Germinal center (tissue), 1 donor: ENCODE results near the gene STARD7.
"Not testable (repeated sequence)": the region's sequence is repeated elsewhere in the genome, so short reads cannot be mapped to it uniquely, and the experiment has no call there.

ENCODE experiments used
- DNase-seq: peaks from one replicate; pipeline ENCODE4 v3.0.0; 2012; ENCODE audit warnings: mixed read lengths, low spot score

STARD7 gene

GRCh38 chr2:96148410-96149217 is 60.0 kb downstream of the STARD7 start:
- peak; percentile 85 for DNase-seq

GRCh38 chr2:96147593-96148201 is 60.9 kb downstream of the STARD7 start:
- DNase-seq: no peak

DNA sequence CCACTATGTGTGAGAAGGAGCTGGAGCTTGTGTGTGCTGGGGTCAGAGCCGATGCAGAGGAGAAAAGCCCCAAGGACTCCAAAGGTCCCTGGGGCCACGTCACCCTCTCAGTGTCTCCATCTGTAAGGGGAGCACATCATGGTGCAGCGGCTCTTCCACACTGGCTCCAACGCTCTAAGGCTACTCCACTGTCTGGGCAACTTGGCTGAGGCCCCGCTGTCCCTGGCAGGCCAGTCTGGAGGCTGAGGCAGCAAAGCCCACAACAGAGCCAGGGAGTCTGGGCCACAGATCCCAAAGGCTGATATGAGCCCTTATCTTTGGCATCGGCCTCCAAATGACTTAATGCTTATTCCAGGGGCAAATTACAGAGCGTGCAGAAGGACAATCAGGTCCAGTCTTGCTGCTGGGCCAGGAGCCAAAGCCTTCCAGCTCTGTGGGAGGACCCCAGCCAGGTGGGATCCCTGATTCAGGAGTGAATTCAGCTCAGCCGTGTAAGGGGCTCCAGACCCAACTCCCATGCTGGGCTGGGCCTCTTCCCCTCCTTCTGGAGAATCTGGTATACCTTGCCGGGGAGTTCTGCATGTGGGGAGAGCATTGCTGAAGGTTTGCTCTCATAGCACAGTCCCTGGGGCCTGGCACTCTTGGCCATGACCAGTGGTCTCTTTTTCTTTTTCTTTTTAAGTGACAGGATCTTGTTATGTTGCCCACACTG is 61.6 kb downstream of the STARD7 start:
- no peak for DNase-seq

GRCh38 chr2:96146153-96146880 is 62.3 kb downstream of the STARD7 start:
- peak; percentile 84 for DNase-seq

GRCh38 chr2:96145848-96146152 is 62.8 kb downstream of the STARD7 start:
- no peak for DNase-seq

GRCh38 chr2:96145036-96145847 is 63.4 kb downstream of the STARD7 start, which contains the start of gene DUSP2:
Gene DUSP2, minus strand, starts transcription at chr2:96145440. Its CDS starts 86 bp downstream, at chr2:96145354.
- peak; percentile 94 for DNase-seq

DNA sequence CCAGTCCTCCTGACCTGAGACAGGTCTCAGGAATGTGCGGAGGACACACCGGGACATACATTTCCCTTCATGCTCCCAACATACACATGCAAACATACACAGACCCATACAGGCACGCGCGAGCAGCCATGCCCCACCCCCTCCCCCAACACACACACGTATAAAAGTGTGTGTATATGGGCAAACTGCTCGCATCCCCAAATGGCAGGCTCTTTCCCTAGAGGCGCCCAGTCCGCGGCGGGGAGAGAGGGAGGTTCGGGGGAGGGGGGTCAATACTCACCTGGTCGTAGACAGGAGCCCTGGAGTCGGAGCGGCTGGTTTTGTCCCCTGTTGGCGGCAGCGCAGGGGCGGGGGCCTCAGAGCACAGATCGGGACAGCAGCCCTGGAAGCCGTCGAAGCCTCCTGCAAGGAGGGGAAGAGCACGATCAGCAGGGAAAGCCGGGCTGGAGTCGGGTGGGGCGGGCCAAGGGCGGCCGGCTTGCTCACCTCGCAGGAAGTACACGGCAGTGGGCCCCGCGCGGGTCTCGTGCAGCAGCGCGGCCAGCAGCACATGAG is 64.1 kb downstream of the STARD7 start:
- peak; percentile 34 for DNase-seq

- peak; percentile 61 for DNase-seq
Observed at GRCh38 chr2:96143848-96144480, 64.7 kb downstream of the STARD7 start.

- no peak for DNase-seq
Observed at GRCh38 chr2:96143231-96143847, 65.3 kb downstream of the STARD7 start.

DNA sequence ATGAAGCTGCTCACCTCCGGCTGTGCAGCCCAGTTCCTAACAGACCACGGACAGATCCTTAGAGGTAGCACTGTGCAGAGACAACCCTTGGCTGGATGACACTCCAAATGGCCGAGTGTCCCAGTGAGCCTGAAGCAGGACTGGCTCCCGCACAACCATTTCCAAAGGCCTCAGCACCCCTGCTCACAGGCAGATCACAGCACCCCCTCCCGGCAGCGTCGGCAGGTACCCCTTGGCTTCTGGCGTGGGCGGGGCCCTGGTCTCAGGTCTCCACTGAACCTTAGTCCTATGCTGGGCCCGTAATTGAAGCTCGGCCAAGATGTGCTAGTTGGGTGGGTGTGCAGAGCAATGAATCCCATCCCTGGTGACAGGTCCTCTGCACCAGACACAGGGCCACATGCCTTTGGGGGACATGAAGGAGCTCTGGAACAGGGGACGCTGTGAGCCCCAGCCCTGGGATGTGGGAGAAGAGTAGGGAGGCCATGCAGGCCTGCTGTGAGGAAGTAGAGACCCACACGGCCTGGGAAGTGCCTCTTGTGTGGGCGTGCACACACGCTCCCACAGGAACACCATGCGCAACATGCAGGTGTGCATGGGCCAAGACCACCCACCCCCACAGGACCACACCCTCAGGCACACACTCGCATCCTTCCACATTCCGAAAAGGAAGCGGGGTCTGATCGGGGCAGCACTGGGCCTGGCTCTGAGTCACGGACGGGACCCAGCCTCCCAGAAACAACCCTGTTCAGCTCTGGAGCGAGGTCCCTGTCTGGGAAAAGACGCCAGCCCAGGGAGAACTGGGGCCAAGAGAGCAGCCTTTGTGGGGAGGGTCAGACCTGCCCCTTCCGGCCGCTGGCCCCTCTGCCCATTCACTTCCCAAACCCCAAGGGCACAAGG is 66.2 kb downstream of the STARD7 start:
- peak; percentile 67 for DNase-seq

- not testable (repeated sequence) for DNase-seq
Observed at GRCh38 chr2:96141624-96141967, 67.0 kb downstream of the STARD7 start.

DNA sequence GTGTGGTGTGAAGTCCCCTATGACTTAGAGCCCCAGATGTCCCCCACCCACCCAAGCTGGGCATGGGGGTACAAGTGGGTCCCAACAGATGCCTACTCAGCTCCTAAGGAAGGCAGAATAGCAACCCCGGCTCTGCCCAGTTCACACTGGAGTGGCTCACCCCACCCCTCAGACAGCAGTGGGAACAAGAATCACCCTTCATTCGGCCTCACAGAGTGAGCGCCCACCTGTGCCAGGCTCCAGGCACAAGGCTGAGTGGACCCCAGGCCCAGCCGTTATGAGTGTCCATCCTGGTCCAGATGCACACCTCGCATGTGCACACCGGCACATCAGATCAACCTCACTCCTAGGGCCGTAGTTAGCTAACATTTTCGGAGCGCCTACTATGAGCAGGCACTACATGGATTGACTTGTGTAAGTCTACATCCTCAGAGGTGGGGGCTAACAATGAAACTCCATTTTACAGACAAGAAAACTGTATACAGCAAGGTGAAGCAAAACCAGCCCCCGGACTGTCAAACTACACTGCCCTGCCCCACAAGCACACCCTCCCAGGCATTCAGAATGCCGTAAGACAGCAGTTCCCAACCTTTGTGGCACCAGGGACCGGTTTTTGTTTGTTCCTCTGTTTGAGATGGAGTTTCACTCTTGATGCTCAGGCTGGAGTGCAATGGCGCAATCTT is 67.5 kb downstream of the STARD7 start:
- no peak for DNase-seq

DNA sequence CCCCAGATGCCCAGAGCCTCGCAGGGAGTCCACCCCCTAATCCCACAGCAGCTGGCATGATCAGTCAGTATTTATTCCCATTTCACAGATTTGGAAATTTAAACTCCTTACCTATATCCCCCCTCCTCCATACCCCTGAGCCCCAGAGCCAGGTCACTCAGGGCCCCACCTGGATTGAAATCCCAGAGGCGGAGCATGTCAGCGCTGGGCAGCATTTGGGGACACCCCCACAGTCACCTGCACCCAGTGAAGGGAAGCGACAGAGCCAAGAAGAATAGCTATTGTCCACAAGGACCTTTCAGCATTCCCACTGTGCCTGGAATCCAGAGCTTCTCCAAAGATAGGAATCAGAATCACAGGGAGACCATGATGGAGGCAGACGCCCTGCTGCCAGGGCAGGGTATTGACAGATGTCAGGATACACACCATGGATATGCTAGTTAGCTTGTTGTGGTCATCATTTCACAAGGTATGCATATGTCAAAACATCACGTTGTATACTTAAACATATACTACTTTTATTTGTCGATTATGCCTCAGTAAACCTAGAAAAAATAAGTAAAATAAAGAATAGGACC is 69.4 kb downstream of the STARD7 start:
- no peak for DNase-seq

- peak; percentile 69 for DNase-seq
Observed at GRCh38 chr2:96138179-96139145, 70.2 kb downstream of the STARD7 start, which contains the start of gene ASTL. Gene ASTL, minus strand, starts transcription at chr2:96138502. Its CDS starts 66 bp downstream, at chr2:96138436.

DNA sequence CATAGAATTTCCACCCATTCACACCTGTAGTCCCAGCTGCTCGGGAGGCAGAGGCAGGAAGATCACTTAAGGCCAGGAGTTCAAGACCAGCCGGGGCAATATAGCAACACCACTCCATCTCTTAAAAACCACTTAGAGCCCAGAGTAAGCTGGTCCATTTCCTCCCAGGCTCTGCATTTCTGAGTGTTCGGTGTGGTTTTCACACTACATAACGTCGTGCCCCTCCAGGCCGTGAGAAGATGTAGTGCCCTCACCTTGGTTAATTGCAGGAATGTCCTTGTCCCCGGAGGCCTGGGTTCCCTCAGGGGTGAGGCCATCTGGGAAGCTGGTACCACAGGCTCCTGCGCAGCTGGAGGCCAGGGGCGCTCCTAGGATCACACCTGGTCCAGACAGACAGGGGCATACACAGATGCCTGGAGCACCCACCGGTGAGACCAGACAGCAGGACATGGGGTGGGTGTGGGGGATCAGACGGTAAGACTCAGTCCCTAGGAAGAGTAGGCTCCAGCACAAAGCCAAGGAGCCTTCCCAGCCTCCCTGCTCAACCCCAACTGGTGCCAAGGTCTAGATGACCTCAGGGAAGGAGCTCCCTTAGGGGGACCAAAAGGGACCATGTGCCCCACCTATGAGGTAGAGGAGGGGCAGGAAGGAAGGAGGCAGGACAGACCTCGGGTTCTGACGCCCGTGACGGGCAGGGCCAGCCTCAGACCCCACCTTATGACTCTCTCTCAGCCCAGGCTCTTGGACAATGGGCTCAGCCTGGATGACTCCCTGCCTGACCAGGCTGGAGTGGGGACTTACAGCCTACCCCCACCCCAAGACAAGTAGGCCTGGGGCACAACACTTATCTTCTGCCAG is 71.1 kb downstream of the STARD7 start:
- DNase-seq: no peak

DNA sequence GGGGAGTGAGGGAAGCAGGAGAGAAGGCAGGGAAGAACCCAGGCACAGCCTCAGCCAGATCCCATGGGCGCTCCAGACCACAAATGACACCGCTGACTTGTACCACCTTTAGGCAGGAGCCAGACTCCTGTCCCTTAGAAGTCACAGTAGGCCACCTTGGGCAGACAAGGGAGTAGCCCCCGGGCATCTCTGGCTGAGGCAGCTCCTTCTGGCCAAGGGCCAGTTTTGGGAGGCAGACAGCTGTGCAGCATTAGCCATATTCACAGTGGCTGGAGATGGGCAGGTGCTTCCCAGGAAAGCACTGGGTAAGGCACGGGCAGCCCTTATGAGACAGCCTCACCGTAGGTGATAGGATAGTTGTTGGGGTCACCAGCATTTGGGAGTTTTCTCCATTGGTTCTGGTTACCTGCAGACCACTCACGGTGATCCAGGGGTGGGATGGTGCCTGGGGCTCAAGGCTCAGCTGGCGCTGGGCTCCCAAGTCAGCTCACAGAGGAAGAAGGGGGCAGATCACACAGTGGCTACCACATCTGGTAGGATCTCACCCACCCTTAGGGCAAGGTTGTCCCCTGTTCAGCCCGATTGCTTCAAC is 72.4 kb downstream of the STARD7 start:
- DNase-seq: no peak
